CD4-positive, alpha-beta T cell treated with Interferon alpha-2 for 1 hour (primary cell): ENCODE measurements around the gene WDR18.

Experiments
- DNase-seq, 2 donors: peaks; one replicate each; pipeline ENCODE4 v3.0.0-alpha.2; 2020 to 2022

WDR18 gene

GRCh38 chr19:964761-965694 lies 19.1 kb upstream of the WDR18 start:
- no peak for DNase-seq

GRCh38 chr19:966485-967088 lies 17.6 kb upstream of the WDR18 start:
- no peak for DNase-seq

- peak in 1 of 2 donors; percentile 19 for DNase-seq
Observed at GRCh38 chr19:970695-971094, 13.4 kb upstream of the WDR18 start.

- no peak for DNase-seq
Observed at GRCh38 chr19:971795-972194, 12.3 kb upstream of the WDR18 start.

- DNase-seq, result no peak
Observed at GRCh38 chr19:972281-972680, 11.9 kb upstream of the WDR18 start.

- no peak for DNase-seq
Observed at GRCh38 chr19:973726-974563, 10.2 kb upstream of the WDR18 start.

GRCh38 chr19:974564-975257 lies 9.4 kb upstream of the WDR18 start:
- DNase-seq, result no peak

- no peak for DNase-seq
Observed at GRCh38 chr19:976476-976875, 7.7 kb upstream of the WDR18 start.

- no peak for DNase-seq
Observed at GRCh38 chr19:977058-977464, 7.1 kb upstream of the WDR18 start.

GRCh38 chr19:979318-979741 lies 4.8 kb upstream of the WDR18 start:
- DNase-seq, result no peak

- no peak for DNase-seq
Observed at GRCh38 chr19:980133-980998, 3.8 kb upstream of the WDR18 start.

- peak; percentile 72 to 82 for DNase-seq
Observed at GRCh38 chr19:982567-983170, 1.5 kb upstream of the WDR18 start.

- no peak for DNase-seq
Observed at GRCh38 chr19:986083-986482, 1.9 kb downstream of the WDR18 start.

- no peak for DNase-seq
Observed at GRCh38 chr19:988081-988480, 3.9 kb downstream of the WDR18 start.

- no peak for DNase-seq
Observed at GRCh38 chr19:988510-988909, 4.4 kb downstream of the WDR18 start.

GRCh38 chr19:989381-990081 lies 5.4 kb downstream of the WDR18 start:
- no peak for DNase-seq

GRCh38 chr19:990119-990571 lies 6.0 kb downstream of the WDR18 start:
- DNase-seq, result no peak

GRCh38 chr19:990746-991145 lies 6.6 kb downstream of the WDR18 start:
- DNase-seq, result no peak

- peak; percentile 51 to 59 for DNase-seq
Observed at GRCh38 chr19:991174-991931, 7.2 kb downstream of the WDR18 start.
